GM12865 (cell line): ENCODE data around the gene PTX4.

Experiments used
- DNase-seq: peaks from one replicate; pipeline ENCODE4 v3.0.0; 2010; ENCODE audit warnings: low read depth
- H3K4me3 ChIP-seq: 2 replicates; pipeline ENCODE4 v1.5.1; 2011; ENCODE audit warnings: mild to moderate bottlenecking, low read depth, low read length, control low read depth
- CTCF ChIP-seq: IDR thresholded peaks from 2 replicates; pipeline ENCODE4 v1.5.1; 2011; ENCODE audit warnings: low read length, control low read depth, low read depth, inconsistent platforms; ENCODE audit not compliant: insufficient read depth; ENCODE audit errors: missing control alignments

Gene PTX4

GRCh38 chr16:1523581-1524245 is 35.0 kb upstream of the PTX4 start:
- TF ChIP-seq CTCF: no peak
- H3K4me3 ChIP-seq: no peak overlapping the region
- no peak for DNase-seq

GRCh38 chr16:1520461-1520860 is 31.7 kb upstream of the PTX4 start:
- no peak for TF ChIP-seq CTCF
- DNase-seq: no peak
- H3K4me3 ChIP-seq: no peak overlapping the region

- no peak for DNase-seq
- TF ChIP-seq CTCF: no peak
- H3K4me3 ChIP-seq: no peak overlapping the region
Measured at GRCh38 chr16:1519831-1520230, 31.1 kb upstream of the PTX4 start.

- TF ChIP-seq CTCF: no peak
Measured at GRCh38 chr16:1518626-1519135, 29.9 kb upstream of the PTX4 start.

GRCh38 chr16:1514507-1514906 is 25.8 kb upstream of the PTX4 start:
- TF ChIP-seq CTCF: no peak
- no peak overlapping the region for H3K4me3 ChIP-seq
- DNase-seq: no peak

More at GRCh38 chr16:1518626-1519135, 29.9 kb upstream of the PTX4 start:
- no peak overlapping the region for H3K4me3 ChIP-seq
- no peak for DNase-seq

GRCh38 chr16:1512774-1513173 is 24.0 kb upstream of the PTX4 start:
- H3K4me3 ChIP-seq: no peak overlapping the region
- no peak for DNase-seq
- TF ChIP-seq CTCF: no peak

- TF ChIP-seq CTCF: no peak
- no peak overlapping the region for H3K4me3 ChIP-seq
- no peak for DNase-seq
Measured at GRCh38 chr16:1511662-1512569, 23.2 kb upstream of the PTX4 start.
